ENCODE data around the gene CHDH.

Gene CHDH

GRCh38 chr3:53789459-53789858, 56.8 kb downstream of the CHDH start:
- DNase-seq (ENCODE audit: low read depth in 2 of 2): no peak

DNA sequence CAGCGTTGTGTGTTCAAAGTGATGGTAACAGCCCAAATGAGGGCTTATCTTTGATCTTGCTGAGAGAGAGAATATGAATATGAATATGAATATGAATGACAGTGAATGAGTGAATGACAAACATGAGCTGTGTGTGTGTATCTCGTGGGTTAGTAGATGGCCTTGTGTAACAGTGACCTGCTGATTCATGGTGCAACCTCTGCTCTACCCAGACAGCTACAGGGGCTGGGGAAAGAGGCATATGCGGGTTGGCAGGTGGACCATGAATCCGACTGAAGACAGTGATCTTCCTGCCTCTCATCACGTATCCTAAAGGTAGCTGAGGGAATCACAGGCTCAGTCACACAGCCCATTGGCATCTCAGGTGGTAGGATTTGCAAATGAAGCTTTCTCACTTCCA, 58.2 kb downstream of the CHDH start:
- DNase-seq (ENCODE audit: low read depth in 2 of 2): no peak

DNA sequence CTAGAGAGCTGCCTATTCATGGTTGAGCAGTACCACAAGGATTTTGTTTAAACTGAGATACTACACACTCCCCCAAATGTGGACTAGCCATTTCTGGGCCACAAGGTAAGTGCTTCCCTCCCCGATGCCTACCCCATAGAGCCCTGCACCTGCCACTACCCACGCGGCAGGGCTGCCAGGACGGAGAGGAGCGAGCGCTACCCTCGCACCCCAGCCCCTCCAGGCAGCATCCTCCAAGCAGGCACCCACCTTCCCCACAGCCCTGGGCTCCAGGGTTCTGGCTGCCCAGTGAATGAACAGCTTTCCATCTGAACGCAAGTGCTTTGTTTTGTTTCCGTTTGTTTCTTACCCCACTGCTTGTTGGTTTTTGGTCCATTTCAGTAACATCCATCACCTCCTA, 59.2 kb downstream of the CHDH start:
- no peak for DNase-seq (ENCODE audit: low read depth in 2 of 2)

DNA sequence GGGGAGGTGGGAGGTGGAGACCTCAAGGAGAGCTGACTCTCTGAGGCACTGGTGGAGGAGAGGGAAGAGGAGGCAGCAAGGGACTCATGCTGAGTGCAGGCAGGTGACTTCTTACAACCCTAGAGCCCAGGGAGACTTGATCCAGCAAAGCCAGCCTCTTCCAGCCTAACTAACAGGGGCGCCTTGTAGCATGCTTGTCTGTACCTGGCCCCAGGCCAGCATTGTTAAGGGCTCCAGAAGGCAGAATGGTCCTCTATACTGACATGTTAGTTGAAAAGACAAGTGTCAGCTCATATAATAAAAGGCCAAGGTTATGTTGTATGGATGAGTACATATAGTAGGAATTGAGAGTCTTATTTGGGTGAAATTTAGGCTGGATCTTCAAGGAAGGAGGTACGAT, 65.4 kb downstream of the CHDH start:
- no peak for DNase-seq (ENCODE audit: low read depth in 2 of 2)

GRCh38 chr3:53780171-53780570, 66.0 kb downstream of the CHDH start:
- no peak for DNase-seq (ENCODE audit: low read depth in 2 of 2)

- no peak for DNase-seq (ENCODE audit: low read depth in 2 of 2)
These were observed 68.1 kb downstream of the CHDH start for GRCh38 chr3:53778153-53778552.

DNA sequence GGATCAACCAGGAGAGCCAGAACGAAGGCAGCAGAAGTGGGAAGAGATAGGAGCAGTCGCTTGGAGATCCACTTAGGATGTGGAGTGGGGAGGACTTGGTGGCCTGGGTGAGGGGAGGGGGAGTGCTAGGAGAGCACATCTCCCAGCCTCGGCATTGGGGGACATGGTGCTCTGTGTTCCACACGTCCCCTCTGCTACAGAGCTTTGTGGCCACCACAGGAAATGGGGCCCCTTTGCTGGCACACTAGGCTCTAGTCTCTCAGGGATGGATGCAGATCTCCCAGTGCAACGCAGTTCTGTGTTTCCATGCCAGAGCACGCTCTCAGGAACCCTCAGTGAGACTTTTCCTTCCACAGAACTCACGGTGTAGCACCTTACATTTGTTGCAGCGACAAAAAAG, 68.8 kb downstream of the CHDH start:
- DNase-seq (ENCODE audit: low read depth in 2 of 2): no peak

- peak; percentile 40 for DNase-seq (ENCODE audit: low read depth in 2 of 2)
These were observed 69.6 kb downstream of the CHDH start for GRCh38 chr3:53776494-53777101.

- DNase-seq (ENCODE audit: low read depth in 2 of 2): no peak
These were observed 70.4 kb downstream of the CHDH start for GRCh38 chr3:53775834-53776251.

DNA sequence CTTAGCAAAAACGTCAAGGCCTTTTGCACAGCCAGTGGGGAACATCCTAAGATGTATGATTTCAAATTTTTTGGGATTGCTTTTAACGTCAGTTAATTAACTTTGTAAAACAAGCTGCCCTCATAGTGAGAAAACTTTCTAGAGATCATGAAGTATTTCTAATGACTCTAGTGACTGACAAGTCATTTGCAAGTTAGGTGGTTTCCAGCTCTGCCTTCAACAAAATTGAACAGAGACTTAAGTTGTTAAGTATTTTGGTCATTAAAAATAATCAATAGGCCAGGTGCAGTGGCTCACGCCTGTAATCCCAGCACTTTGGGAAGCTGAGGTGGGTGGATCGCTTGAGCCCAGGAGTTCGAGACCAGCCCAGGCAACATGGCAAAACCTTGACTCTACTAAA, 71.2 kb downstream of the CHDH start:
- no peak for DNase-seq (ENCODE audit: low read depth in 2 of 2)

GRCh38 chr3:53774414-53774813, 71.8 kb downstream of the CHDH start:
- DNase-seq (ENCODE audit: low read depth in 2 of 2): no peak

- peak; percentile 78 to 79 for DNase-seq (ENCODE audit: low read depth in 2 of 2)
These were observed 72.4 kb downstream of the CHDH start for GRCh38 chr3:53773611-53774368.

DNA sequence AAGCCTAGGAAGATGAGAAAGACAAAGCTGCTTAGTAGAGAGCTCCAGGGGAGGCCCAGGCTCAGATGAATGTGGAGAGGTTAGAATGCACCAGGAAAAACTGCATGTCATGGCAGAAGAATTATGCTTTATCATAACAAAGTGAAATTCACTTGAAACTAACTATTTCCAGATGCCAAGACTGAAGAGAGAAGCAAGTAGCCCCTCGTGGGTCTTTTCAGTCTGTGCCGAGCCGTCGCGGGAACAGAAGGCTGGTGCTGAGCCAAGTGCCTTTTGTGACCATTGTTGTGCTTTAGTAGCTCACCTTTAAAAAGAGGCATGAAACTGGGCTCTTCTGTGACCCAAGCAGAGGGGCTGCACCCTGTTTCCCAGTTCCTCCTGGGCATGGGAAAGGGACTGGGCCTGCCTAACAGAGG, 73.2 kb downstream of the CHDH start:
- DNase-seq (ENCODE audit: low read depth in 2 of 2): peak; percentile 52 to 55

DNA sequence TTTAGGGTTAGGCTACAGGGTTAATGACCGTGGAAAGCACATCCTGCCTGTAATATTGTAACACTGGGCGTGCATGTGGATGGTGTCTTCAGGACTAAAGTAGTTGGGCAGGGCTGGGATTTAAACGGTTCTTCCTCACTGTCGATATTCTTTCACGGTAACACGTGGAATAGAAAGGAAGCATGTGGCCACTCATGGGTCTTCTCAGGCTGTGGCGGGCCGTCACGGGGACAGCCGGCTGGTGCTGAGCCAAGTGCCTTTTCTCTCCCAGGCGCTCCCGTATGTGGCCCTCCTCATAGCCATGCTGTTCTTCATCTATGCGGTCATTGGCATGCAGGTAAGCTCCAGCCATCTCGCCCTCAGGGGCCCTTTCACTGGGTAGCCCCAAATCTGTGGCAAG, 73.7 kb downstream of the CHDH start:
- DNase-seq (ENCODE audit: low read depth in 2 of 2): no peak

- no peak for DNase-seq (ENCODE audit: low read depth in 2 of 2)
These were observed 77.5 kb downstream of the CHDH start for GRCh38 chr3:53768478-53769459.

GRCh38 chr3:53766706-53767105, 79.5 kb downstream of the CHDH start:
- no peak for DNase-seq (ENCODE audit: low read depth in 2 of 2)

DNA sequence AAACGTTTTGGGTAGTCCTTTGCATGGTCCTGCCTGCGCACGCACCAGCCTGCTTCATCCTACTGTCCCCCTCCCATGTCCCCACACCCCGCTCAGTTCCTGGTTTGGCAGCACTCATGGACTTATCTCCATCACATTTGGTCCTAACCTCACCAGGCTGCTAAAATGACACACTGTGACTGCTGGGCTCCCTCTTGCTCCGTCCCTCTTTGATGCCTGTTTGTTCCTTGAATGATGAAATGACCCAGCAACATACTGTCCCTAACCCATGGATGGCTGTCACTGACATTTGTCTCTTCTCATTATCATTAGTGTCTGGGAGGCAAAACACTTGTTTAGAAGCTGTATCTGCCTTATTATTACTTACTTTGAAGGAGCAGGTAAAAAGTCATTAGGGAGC, 80.5 kb downstream of the CHDH start:
- DNase-seq (ENCODE audit: low read depth in 2 of 2): no peak

- no peak for DNase-seq (ENCODE audit: low read depth in 2 of 2)
These were observed 82.0 kb downstream of the CHDH start for GRCh38 chr3:53764026-53764775.

DNA sequence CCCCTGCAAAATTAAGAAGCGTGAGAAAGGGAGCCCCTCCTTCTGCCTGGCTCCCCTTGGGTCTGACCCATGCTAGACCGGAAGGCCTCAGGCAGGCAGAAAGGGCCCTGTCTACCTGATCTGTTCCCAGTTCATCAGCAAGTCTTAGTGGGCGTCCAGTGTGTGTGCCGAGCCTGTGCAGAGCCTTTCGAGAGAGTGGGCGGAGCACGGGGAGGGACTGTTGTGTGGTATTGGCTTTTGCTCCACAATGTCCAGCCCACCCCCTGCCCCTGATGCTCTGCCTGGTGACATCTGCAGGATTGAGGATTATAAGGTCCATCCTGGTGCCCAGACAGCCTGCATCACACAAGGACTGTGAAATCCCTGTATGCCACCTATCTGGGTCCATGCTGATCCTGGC, 82.9 kb downstream of the CHDH start:
- no peak for DNase-seq (ENCODE audit: low read depth in 2 of 2)
